ENCODE measurements around the gene SLC25A23. TPM values are rescaled to one million over a fixed set of nuclear protein-coding genes. Genes with fewer than 3 reads are reported as not detected.

The SLC25A23 gene
- total and polyA plus RNA-seq, 2 of the 4 experiments (the other 2 are of a cell fraction) = 7.0 to 7.6 TPM

- ChIA-PET CTCF (no interaction called here), POLR2A (ENCODE audit: unreplicated experiment) (no interaction called here)
- intact Hi-C loops (cut with micrococcal nuclease) (loop anchor here (10.0 kb wide), 1 partner anchor 661 kb away; the partner anchor contains the start of gene DUS3L), dilution Hi-C loops (cut with HindIII; ENCODE audit: low sequenced_read_pairs, unreplicated experiment) (no loop called here), in situ Hi-C loops (cut with MboI; ENCODE audit: low sequenced_read_pairs) (no loop called here)
- Histone ChIP-seq H2BK20ac (ENCODE audit: low read depth, low read length) (no peak overlapping the region), H3K9ac (ENCODE audit: low read depth, low read length) (no peak overlapping the region), H4K5ac (ENCODE audit: low read depth, low read length) (no peak overlapping the region), H2BK120ac (ENCODE audit: low read depth, low read length) (no peak overlapping the region), H2AK9ac (replicated peaks; ENCODE audit: low read depth, low read length, poor library complexity) (no peak overlapping the region), H3K4me1 (ENCODE audit: control insufficient read depth, insufficient read depth, low read length) (peaks cover 3% of the 10 kb centered on the region; the same call in 1 of the 2 replicates), H3K4me2 (ENCODE audit: low read depth, low read length) (no peak overlapping the region), H3K9me1 (ENCODE audit: insufficient read depth, low read length) (no peaks in the 10 kb centered on the region; the same call in 1 of the 2 replicates), H2AFZ (replicated peaks; ENCODE audit: low read length, poor library complexity) (no peak overlapping the region), H3K14ac (replicated peaks; ENCODE audit: low read depth, low read length) (no peak overlapping the region), H3K23ac (ENCODE audit: low read depth, low read length) (no peak overlapping the region), H3K18ac (ENCODE audit: low read depth, low read length) (no peak overlapping the region), H3K36me3 (ENCODE audit: control insufficient read depth, insufficient read depth, low read length) (peaks cover 13% of the 10 kb centered on the region), H3K9me3 (ENCODE audit: control insufficient read depth, insufficient read depth, low read length) (peaks cover 10% of the 10 kb centered on the region; the same call in 1 of the 2 replicates), H3K4ac (ENCODE audit: low read depth, low read length) (no peak overlapping the region), H3K56ac (ENCODE audit: extremely low read depth, insufficient read depth, low read length) (no peak overlapping the region), H4K8ac (ENCODE audit: low read depth in 2 of 2, low read length in 2 of 2) (no peak overlapping the region), H3K27ac (ENCODE audit: insufficient read depth, low read length) (no peak overlapping the region), H2BK5ac (ENCODE audit: low read depth, low read length, poor library complexity, severe bottlenecking) (no peak overlapping the region), H3K79me1 (ENCODE audit: low read depth in 1 of 2, low read length in 2 of 2) (peaks cover 0 to 3% of the 10 kb centered on the region in 2 experiments; a peak in 1 of 4 replicates), H3K27me3 (ENCODE audit: control insufficient read depth, insufficient read depth, low read length) (no peaks in the 10 kb centered on the region), H4K20me1 (ENCODE audit: insufficient read depth, low read length) (no peaks in the 10 kb centered on the region), H2AK5ac (ENCODE audit: low read depth, low read length) (no peak overlapping the region), H3K4me3 (ENCODE audit: insufficient read depth, low read depth, low read length) (no peak overlapping the region), H4K91ac (ENCODE audit: insufficient read depth, low read depth, low read length) (no peak overlapping the region), H2BK15ac (ENCODE audit: low read depth, low read length) (no peak overlapping the region)
- WGBS, 2 experiments (ENCODE audit: extremely low coverage in 2 of 2, insufficient read length in 1 of 2) = 100% methylated on average over 6 of the region's 15 CpGs; no CpG with 5 or more reads in 1 of the 2 experiments
- DNase-seq (no peak), ATAC-seq (ENCODE audit: low read depth) (no peak)
- BruUV-seq (replicated peaks) = no TSS peak
- TF ChIP-seq MAFK (IDR thresholded peaks at IDR 0.05; ENCODE audit: low read depth, low read length) = no peak
- TF ChIP-seq RAD21 (IDR thresholded peaks at IDR 0.05; ENCODE audit: low read length) = no peak
- no peak for TF ChIP-seq SMC3 (IDR thresholded peaks at IDR 0.05; ENCODE audit: low read depth, low read length)
- no peak for TF ChIP-seq ELK1 (IDR thresholded peaks at IDR 0.05; ENCODE audit: borderline replicate concordance, low read depth, low read length)
- TF ChIP-seq RFX5 (IDR thresholded peaks at IDR 0.05; ENCODE audit: low read depth, low read length) = no peak
- no peak for TF ChIP-seq BHLHE40 (IDR thresholded peaks at IDR 0.05; ENCODE audit: low read depth, low read length)
- no peak for TF ChIP-seq CEBPB (IDR thresholded peaks at IDR 0.05; ENCODE audit: low read depth, low read length)
- TF ChIP-seq USF2 (IDR thresholded peaks at IDR 0.05; ENCODE audit: low read depth, low read length) = no peak
- TF ChIP-seq FOS (IDR thresholded peaks at IDR 0.05; ENCODE audit: low read depth, low read length) = no peak
- TF ChIP-seq CTCF (conservative IDR thresholded peaks at IDR 0.05; ENCODE audit: low read depth, low read length) = no peak
- TF ChIP-seq RCOR1 (IDR thresholded peaks at IDR 0.05; ENCODE audit: insufficient replicate concordance, low read length) = no peak
- no peak for TF ChIP-seq MXI1 (IDR thresholded peaks at IDR 0.05; ENCODE audit: borderline replicate concordance, low read depth, low read length)
- TF ChIP-seq NFE2L2 (IDR thresholded peaks at IDR 0.05; ENCODE audit: low read depth, low read length) = no peak
- TF ChIP-seq CHD1 (IDR thresholded peaks at IDR 0.05; ENCODE audit: low read depth, low read length) = no peak
- TF ChIP-seq MAZ (IDR thresholded peaks at IDR 0.05; ENCODE audit: borderline replicate concordance, low read depth, low read length) = no peak
- TF ChIP-seq POLR2A (IDR thresholded peaks at IDR 0.05; ENCODE audit: low read depth, low read length) = no peak
Measured at GRCh38 chr19:6455924-6456323, 3.7 kb downstream of the SLC25A23 start.
